GM06990 (cell line): ENCODE measurements around the gene UGT2B17.
"Not testable (repeated sequence)": the region's sequence is repeated elsewhere in the genome, so short reads cannot be mapped to it uniquely, and the experiment has no call there.

Experiments used
- DNase-seq: peaks from one replicate; pipeline ENCODE4 v3.0.0-alpha.2; 2011; ENCODE audit not compliant: insufficient read length; ENCODE audit errors: extremely low read depth
- H3K27me3 ChIP-seq: replicated peaks from 2 replicates; pipeline ENCODE4 v1.6.0; 2011; ENCODE audit warnings: low read length; ENCODE audit not compliant: control insufficient read depth, insufficient read depth
- H3K36me3 ChIP-seq: 2 replicates; pipeline ENCODE4 v1.5.1; 2011; ENCODE audit warnings: low read length; ENCODE audit not compliant: control insufficient read depth, insufficient read depth
- H3K4me3 ChIP-seq: replicated peaks from 2 replicates; pipeline ENCODE4 v1.5.1; 2011; ENCODE audit warnings: low read depth, mild to moderate bottlenecking, control low read depth, low read length
- TF ChIP-seq, protein P1 (sequence below): IDR thresholded peaks from 2 replicates; pipeline ENCODE4 v1.5.1; 2011; ENCODE audit warnings: low read length, control low read depth, mild to moderate bottlenecking, inconsistent platforms; ENCODE audit not compliant: insufficient read depth, poor library complexity, severe bottlenecking

Gene UGT2B17

DNA sequence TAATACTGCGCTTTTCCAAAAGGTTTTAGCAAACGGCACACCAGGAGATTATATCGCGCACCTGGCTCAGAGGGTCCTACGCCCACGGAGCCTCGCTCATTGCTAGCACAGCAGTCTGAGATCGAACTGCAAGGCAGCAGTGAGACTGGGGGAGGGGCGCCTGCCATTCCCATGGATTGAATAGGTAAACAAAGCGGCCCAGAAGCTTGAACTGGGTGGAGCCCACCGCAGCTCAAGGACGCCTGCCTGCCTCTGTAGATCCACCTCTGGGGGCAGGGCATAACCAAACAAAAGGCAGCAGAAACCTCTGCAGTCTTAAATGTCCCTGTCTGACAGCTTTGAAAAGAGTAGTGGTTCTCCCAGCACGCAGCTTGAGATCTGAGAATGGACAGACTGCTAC, 33.4 kb downstream of the UGT2B17 start:
- DNase-seq, H3K4me3 ChIP-seq, H3K27me3 ChIP-seq: not testable (repeated sequence)

DNA sequence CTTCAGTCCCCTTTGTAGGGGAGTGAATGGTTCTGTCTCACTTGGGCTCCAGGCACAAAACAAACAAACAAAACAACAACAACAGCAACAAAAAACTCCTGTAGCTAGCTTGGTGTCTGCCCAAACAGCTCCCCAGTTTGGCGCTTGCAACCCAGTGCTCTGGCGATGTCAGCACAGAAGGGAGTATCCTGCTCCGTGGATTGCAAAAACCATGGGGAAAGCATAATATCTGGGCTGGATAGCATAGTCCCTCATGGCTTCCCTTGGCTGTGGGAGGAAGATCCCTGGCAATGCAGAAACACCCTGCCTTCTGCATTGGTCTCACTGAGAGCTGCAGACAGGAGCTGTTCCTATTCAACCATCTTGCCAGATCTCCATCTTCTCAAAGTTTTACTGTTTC, 39.7 kb downstream of the UGT2B17 start:
- Histone ChIP-seq H3K36me3 (no peaks in the 10 kb centered on the region), H3K27me3 (no peaks in the 10 kb centered on the region), H3K4me3 (no peak overlapping the region)
- TF ChIP-seq, protein P1, sequence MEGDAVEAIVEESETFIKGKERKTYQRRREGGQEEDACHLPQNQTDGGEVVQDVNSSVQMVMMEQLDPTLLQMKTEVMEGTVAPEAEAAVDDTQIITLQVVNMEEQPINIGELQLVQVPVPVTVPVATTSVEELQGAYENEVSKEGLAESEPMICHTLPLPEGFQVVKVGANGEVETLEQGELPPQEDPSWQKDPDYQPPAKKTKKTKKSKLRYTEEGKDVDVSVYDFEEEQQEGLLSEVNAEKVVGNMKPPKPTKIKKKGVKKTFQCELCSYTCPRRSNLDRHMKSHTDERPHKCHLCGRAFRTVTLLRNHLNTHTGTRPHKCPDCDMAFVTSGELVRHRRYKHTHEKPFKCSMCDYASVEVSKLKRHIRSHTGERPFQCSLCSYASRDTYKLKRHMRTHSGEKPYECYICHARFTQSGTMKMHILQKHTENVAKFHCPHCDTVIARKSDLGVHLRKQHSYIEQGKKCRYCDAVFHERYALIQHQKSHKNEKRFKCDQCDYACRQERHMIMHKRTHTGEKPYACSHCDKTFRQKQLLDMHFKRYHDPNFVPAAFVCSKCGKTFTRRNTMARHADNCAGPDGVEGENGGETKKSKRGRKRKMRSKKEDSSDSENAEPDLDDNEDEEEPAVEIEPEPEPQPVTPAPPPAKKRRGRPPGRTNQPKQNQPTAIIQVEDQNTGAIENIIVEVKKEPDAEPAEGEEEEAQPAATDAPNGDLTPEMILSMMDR = no peak
- DNase-seq = no peak

More for the DNA sequence above, 33.4 kb downstream of the UGT2B17 start:
- not testable (repeated sequence) for H3K36me3 ChIP-seq

DNA sequence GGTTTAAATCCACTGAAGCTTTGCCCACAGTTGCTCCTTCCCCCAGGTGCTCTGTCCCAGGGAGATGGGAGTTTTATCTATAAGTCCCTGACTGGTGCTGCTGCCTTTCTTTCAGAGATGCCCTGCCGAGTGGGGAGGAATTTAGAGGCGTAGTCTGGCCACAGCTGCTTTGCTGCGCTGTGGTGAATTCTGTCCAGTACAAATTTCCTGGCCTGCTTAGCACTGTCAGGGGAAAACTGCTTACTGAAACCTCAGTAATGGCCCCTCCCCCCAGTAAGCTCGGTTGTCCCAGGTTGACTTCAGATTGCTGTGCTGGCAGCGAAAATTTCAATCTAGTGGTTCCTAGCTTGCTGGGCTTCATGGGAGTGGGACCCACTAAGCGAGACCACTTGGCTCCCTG, 40.1 kb downstream of the UGT2B17 start:
- TF ChIP-seq, protein P1 = no peak
- Histone ChIP-seq H3K36me3 (no peaks in the 10 kb centered on the region), H3K27me3 (no peaks in the 10 kb centered on the region), H3K4me3 (no peak overlapping the region)
- DNase-seq = no peak

DNA sequence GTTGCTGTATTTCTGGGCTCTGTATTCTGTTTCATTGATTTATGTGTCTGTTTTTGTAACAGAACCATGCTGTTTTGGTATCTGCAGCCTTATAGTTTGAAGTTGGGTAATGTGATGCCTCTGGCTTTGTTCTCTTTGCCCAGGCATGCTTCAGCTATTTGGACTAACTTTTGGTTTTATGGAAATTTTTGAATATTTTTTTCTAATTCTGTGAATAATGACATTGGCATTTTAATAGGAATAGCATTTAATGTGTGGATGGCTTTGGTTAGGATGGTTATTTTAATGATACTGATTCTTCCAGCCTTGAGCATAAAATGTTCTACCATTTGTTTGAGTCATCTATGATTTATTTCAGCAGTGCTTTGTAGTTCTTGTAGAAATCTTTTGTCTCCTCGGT, 53.9 kb downstream of the UGT2B17 start:
- H3K27me3 ChIP-seq, DNase-seq, H3K36me3 ChIP-seq, H3K4me3 ChIP-seq: not testable (repeated sequence)

DNA sequence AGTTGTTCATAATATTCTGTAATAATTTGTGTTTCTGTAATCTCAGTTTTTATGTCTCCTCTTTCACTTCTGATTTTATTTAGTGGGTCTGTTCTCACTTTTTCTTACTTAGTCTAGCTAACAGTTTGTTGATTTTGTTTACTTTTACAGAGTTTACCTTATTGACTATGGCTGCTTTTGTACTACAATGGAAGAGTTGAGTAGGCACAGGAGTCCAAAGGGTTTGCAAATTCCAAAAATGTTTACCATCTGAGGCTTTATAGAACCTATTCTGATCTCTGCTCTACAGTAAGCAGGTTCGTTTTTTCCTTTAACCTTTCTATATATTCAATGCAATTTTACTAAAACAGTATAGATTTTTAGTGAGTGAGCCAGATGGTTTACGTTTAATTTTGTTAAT, 55.1 kb downstream of the UGT2B17 start:
- TF ChIP-seq, protein P1 = no peak
- H3K36me3 ChIP-seq = no peaks in the 10 kb centered on the region
- H3K27me3 ChIP-seq = no peaks in the 10 kb centered on the region
- no peak for DNase-seq
- H3K4me3 ChIP-seq = no peak overlapping the region

DNA sequence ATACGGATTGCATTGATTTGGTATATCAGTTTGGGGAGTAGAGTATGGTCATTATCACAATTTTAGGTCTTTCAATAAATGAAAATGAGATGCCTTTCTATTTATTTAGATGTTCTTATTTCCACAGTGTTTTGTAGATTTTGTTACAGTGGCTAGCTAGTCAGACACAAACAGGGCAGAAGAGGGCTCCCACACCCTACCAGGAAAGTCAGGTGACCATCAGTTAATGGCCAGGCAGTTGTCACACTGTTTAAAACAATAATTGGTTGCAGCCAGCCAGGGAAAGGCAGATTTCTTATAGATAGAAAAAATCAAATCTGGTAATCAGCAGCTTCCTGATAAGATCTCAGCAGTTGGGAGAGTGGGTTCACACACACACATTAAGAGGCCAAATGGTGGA, 57.2 kb downstream of the UGT2B17 start:
- Histone ChIP-seq H3K27me3 (no peaks in the 10 kb centered on the region), H3K36me3 (no peaks in the 10 kb centered on the region), H3K4me3 (no peak overlapping the region)
- TF ChIP-seq, protein P1 = no peak
- no peak for DNase-seq

DNA sequence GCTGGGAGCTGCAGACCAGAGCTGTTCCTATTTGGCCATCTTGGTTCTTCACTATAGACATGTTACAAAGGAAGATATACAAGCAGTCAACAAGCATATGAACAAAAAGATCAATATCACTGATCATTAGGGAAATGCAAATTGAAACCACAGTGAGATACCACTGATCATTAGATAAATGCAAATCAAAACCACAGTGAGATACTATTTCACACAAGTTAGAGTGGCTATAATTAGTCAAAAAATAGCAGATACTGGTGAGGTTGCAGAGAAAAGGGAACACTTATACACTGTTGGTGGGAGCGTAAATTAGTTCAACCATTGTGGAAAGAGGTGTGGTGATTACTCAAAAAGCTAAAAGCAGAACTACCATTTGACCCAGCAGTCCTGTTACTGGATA, 70.7 kb downstream of the UGT2B17 start:
- H3K27me3 ChIP-seq, H3K4me3 ChIP-seq, DNase-seq, H3K36me3 ChIP-seq: not testable (repeated sequence)

DNA sequence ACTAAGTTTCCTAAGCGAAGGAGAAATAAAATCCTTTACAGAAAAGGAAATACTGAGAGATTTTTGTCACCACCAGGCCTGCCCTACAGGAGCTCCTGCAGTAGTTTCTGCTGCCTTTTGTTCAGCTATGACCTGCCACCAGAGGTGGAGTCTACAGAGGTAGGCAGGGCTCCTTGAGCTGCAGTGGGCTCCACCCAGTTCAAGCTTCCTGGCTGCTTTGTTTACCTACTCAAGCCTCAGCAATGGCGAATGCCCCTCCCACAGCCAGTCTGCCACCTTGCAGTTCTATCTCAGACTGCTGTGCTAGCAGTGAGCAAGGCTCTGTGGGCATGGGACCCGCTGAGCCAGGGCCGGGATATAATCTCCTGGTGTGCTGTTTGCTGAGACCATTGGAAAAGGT, 71.3 kb downstream of the UGT2B17 start:
- H3K4me3 ChIP-seq, H3K36me3 ChIP-seq, DNase-seq, H3K27me3 ChIP-seq: not testable (repeated sequence)

DNA sequence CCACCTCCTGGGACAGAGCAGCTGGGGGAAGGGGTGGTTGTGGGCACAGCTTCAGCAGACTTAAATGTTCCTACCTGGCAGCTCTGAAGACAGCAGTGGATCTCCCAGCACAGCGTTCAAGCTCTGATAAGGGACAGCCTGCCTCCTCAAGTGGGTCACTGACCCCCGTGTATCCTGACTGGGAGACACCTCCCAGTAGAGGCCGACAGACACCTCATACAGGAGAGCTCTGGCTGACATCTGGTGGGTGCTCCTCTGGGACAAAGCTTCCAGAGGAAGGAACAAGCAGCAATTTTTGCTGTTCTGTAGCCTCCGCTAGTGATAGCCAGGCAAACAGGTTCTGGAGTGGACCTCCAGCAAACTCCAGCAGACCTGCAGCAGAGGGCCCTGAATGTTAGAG, 72.7 kb downstream of the UGT2B17 start:
- DNase-seq, H3K36me3 ChIP-seq, H3K27me3 ChIP-seq, H3K4me3 ChIP-seq: not testable (repeated sequence)
